Thymus (tissue), 11 donors: ENCODE results near the gene HAUS8. TPM values are rescaled to one million over a fixed set of nuclear protein-coding genes. Genes with fewer than 3 reads are reported as not detected.
A peak's percentile ranks its signal among the peaks of the same experiment; 100 is the strongest.

ENCODE experiments used
- DNase-seq, 9 donors: peaks; one replicate each; pipeline ENCODE4 v3.0.0-alpha.2; 2013; ENCODE audit warnings: low spot score in 9 of 9, low read depth in 6 of 9, missing footprints in 1 of 9
- H3K27ac ChIP-seq, 2 donors: one replicate each; pipeline ENCODE4 v1.5.1; 2013; ENCODE audit warnings: control low read depth in 1 of 2, low read depth in 1 of 2, low read length in 1 of 2, mild to moderate bottlenecking in 1 of 2, moderate library complexity in 1 of 2
- H3K27me3 ChIP-seq, 2 donors: one replicate each; pipeline ENCODE4 v1.5.1; 2013; ENCODE audit warnings: low read length in 1 of 2; ENCODE audit not compliant: control insufficient read depth in 2 of 2, insufficient read depth in 1 of 2
- H3K36me3 ChIP-seq, 2 donors: one replicate each; pipeline ENCODE4 v1.5.1; 2013; ENCODE audit warnings: low read length in 1 of 2, mild to moderate bottlenecking in 1 of 2, moderate library complexity in 1 of 2; ENCODE audit not compliant: control insufficient read depth in 2 of 2, insufficient read depth in 2 of 2
- H3K4me1 ChIP-seq, 2 donors: one replicate each; pipeline ENCODE4 v1.5.1; 2013; ENCODE audit warnings: low read length in 2 of 2; ENCODE audit not compliant: control insufficient read depth in 2 of 2, insufficient read depth in 2 of 2
- H3K4me3 ChIP-seq, 2 donors: one replicate each; pipeline ENCODE4 v1.5.1; 2013; ENCODE audit warnings: low read length in 2 of 2, control low read depth in 1 of 2, mild to moderate bottlenecking in 1 of 2
- H3K9me3 ChIP-seq, 2 donors: one replicate each; pipeline ENCODE4 v1.5.1; 2013; ENCODE audit warnings: low read length in 1 of 2, mild to moderate bottlenecking in 1 of 2; ENCODE audit not compliant: control insufficient read depth in 2 of 2, insufficient read depth in 1 of 2
- WGBS: extraction: QIAGEN DNeasy Blood & Tissue Kit; methylation state at CpG from one replicate; pipeline ENCODE4 v1.1.7; 2013; 5-methylcytosine and 5-hydroxymethylcytosine counted together
- polyA plus RNA-seq: library from polyadenylated mRNA; stranded (reverse); fragments of 200-250 nt; gene quantifications from one replicate; pipeline ENCODE4 v1.2.3, GENCODE V29; 2013
- total RNA-seq: library from RNA; stranded (reverse); fragments of 120-200 nt; gene quantifications from one replicate; pipeline ENCODE4 v1.2.4, GENCODE V29; 2013
- donor health status: healthy.

Gene HAUS8
- total and polyA plus RNA-seq, 2 donors = 12.8 to 19.5 TPM

GRCh38 chr19:17113127-17113785 is 38.0 kb upstream of the HAUS8 start:
- peaks cover 23 to 46% of the 10 kb centered on the region in 2 donors for H3K36me3 ChIP-seq

GRCh38 chr19:17112700-17113099 is 37.4 kb upstream of the HAUS8 start:
- Histone ChIP-seq H3K4me3 (no peak overlapping the region), H3K36me3 (peaks cover 23 to 52% of the 10 kb centered on the region in 2 donors), H3K4me1 (peaks cover 0 to 13% of the 10 kb centered on the region in 2 donors), H3K9me3 (peaks cover 0 to 8% of the 10 kb centered on the region in 2 donors), H3K27me3 (no peaks in the 10 kb centered on the region), H3K27ac (no peak overlapping the region)
- no peak for DNase-seq
- WGBS = 97% methylated on average over 7 of the region's 7 CpGs

More at GRCh38 chr19:17113127-17113785, 38.0 kb upstream of the HAUS8 start:
- H3K4me3 ChIP-seq = no peak overlapping the region
- H3K27ac ChIP-seq = no peak overlapping the region
- DNase-seq = no peak
- WGBS = 91% methylated on average over 17 of the region's 17 CpGs
- H3K4me1 ChIP-seq = peaks cover 0 to 13% of the 10 kb centered on the region in 2 donors
- peaks cover 0 to 8% of the 10 kb centered on the region in 2 donors for H3K9me3 ChIP-seq
- H3K27me3 ChIP-seq = no peaks in the 10 kb centered on the region

- H3K4me1 ChIP-seq = peaks cover 0 to 13% of the 10 kb centered on the region in 2 donors
- peaks cover 0 to 8% of the 10 kb centered on the region in 2 donors for H3K9me3 ChIP-seq
- no peak for DNase-seq
- no peaks in the 10 kb centered on the region for H3K27me3 ChIP-seq
- WGBS = 94% methylated on average over 17 of the region's 17 CpGs
- no peak overlapping the region for H3K4me3 ChIP-seq
- H3K36me3 ChIP-seq = peaks cover 28 to 56% of the 10 kb centered on the region in 2 donors
- H3K27ac ChIP-seq = no peak overlapping the region
Observed at GRCh38 chr19:17112271-17112670, 37.0 kb upstream of the HAUS8 start.

DNA sequence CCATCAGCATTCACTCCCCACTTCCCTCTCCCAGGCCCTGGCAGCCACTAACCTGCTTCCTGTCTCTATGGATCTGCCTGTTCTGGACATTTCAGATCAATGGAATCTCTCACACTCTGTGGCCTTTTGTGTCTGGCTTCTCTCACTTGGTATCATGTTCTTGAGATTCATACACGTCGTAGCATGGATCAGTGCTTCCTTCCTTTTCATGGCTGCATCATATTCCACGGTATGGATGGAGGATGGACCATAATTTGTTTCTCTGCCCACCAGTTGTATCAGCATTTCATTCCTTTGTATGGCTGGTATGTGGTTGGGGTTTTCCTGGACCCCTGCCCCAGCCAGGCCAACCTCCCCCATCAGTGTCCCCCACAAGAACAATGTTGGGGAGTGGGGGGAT is 36.5 kb upstream of the HAUS8 start:
- peaks cover 0 to 13% of the 10 kb centered on the region in 2 donors for H3K4me1 ChIP-seq

GRCh38 chr19:17110599-17110966 is 35.3 kb upstream of the HAUS8 start:
- no peaks in the 10 kb centered on the region for H3K9me3 ChIP-seq
- peak overlapping the region; percentile 42 to 47 for H3K27ac ChIP-seq
- no peak overlapping the region for H3K4me3 ChIP-seq
- no peaks in the 10 kb centered on the region for H3K27me3 ChIP-seq
- H3K36me3 ChIP-seq = peaks cover 33 to 57% of the 10 kb centered on the region in 2 donors
- DNase-seq = no peak
- H3K4me1 ChIP-seq = peaks cover 0 to 13% of the 10 kb centered on the region in 2 donors
- WGBS = 84% methylated on average over 10 of the region's 10 CpGs

More for the DNA sequence above, 36.5 kb upstream of the HAUS8 start:
- Histone ChIP-seq H3K27me3 (no peaks in the 10 kb centered on the region), H3K9me3 (peaks cover 0 to 8% of the 10 kb centered on the region in 2 donors), H3K36me3 (peaks cover 28 to 59% of the 10 kb centered on the region in 2 donors), H3K4me3 (no peak overlapping the region), H3K27ac (no peak overlapping the region)
- no peak for DNase-seq
- 79% methylated on average over 3 of the region's 3 CpGs for WGBS

GRCh38 chr19:17109962-17110598 is 34.8 kb upstream of the HAUS8 start:
- DNase-seq = peak in 1 of 9 donors; percentile 38
- Histone ChIP-seq H3K4me3 (no peak overlapping the region), H3K36me3 (peaks cover 36 to 60% of the 10 kb centered on the region in 2 donors), H3K27ac (peak overlapping the region; percentile 47 to 65), H3K9me3 (no peaks in the 10 kb centered on the region), H3K27me3 (no peaks in the 10 kb centered on the region), H3K4me1 (peaks cover 0 to 13% of the 10 kb centered on the region in 2 donors)
- 25% methylated on average over 26 of the region's 26 CpGs for WGBS

DNA sequence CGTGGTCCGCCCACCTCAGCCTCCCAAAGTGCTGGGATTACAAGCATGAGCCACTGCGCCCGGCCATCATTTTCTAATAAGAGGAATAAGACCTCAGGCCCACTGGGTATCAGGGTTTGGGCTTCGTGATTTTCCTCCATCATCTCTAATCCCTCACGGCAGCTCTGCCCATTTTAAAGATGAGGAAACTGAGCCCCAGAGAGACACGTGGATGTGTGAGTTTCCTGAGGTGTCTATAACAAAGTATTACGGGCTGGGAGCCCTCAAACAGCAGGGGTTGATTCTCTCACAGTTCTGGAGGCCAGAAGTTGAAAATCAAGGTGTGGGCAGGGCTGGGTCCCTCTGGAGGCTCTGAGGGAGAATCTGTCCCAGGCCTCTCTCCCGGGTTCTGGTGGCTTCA is 34.0 kb upstream of the HAUS8 start:
- WGBS = 91% methylated on average over 9 of the region's 9 CpGs
- Histone ChIP-seq H3K4me3 (no peak overlapping the region), H3K27ac (no peak overlapping the region), H3K9me3 (no peaks in the 10 kb centered on the region), H3K27me3 (no peaks in the 10 kb centered on the region), H3K4me1 (peaks cover 0 to 12% of the 10 kb centered on the region in 2 donors), H3K36me3 (peaks cover 41 to 66% of the 10 kb centered on the region in 2 donors)
- DNase-seq = no peak

DNA sequence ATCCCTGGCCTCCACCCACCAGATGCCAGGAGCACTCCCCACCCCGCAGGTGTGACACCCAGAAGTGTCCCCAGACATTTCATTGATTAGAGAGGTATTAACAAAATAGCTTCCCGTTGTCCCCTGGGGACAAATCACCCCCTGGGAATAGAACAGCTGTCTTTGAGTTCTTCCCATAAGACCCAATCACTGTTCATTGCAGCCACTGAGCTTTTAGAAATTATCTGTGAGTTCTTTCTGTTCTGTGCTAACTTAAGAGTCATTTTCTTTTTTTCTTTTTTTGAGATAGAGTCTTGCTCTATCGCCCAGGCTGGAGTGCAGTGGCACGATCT is 33.2 kb upstream of the HAUS8 start:
- H3K9me3 ChIP-seq = peaks cover 0 to 1% of the 10 kb centered on the region in 2 donors
- H3K27me3 ChIP-seq = no peaks in the 10 kb centered on the region
- H3K4me1 ChIP-seq = peaks cover 0 to 7% of the 10 kb centered on the region in 2 donors
- H3K27ac ChIP-seq = no peak overlapping the region
- peaks cover 46 to 71% of the 10 kb centered on the region in 2 donors for H3K36me3 ChIP-seq
- H3K4me3 ChIP-seq = no peak overlapping the region
- 98% methylated on average over 4 of the region's 4 CpGs for WGBS
- no peak for DNase-seq
